HepG2 (cell line): ENCODE results near the gene SAA2. TPM values are rescaled to one million over a fixed set of nuclear protein-coding genes. Genes with fewer than 3 reads are reported as not detected.

ENCODE experiments used
- ATAC-seq: fragments of 200-7000 bp; cut with Tn5 transposase; 3 replicates; pipeline ENCODE4 v1.9.1; 2020; ENCODE audit warnings: mild to moderate bottlenecking, moderate library complexity
- BruUV-seq: library from RNA; stranded (reverse); fragments of 400-500 nt; replicated peaks from 2 replicates; lab custom pipeline; 2021; lab: Mats Ljungman, UMichigan
- CTCF ChIA-PET: fragments of 300-600 bp; formaldehyde crosslinking; extraction: SDS; loops from one replicate; lab custom pipeline; 2021; ENCODE audit warnings: low total read pairs, inconsistent platforms, low intra/inter-chr PET ratio; lab: Yijun Ruan, JAX
- POLR2A ChIA-PET: fragments of 350-600 bp; sonication (Branson Sonifier 250); formaldehyde crosslinking; loops from one replicate; lab custom pipeline; 2020; ENCODE audit warnings: antibody characterized with exemption, inconsistent platforms; lab: Yijun Ruan, JAX
- DNase-seq: peaks from one replicate; pipeline ENCODE4 v3.0.0-alpha.2; 2015; ENCODE audit warnings: low spot score
- FAIRE-seq: peaks from 3 replicates; lab custom pipeline; 2011; peaks lifted over from hg19 to GRCh38; lab: Jason Lieb, UNC
- H2AFZ ChIP-seq: one replicate; pipeline ENCODE4 v1.6.1; 2011; ENCODE audit warnings: low read length, inconsistent platforms
- H3K27ac ChIP-seq: fragments of 300-600 bp; 3 replicates; pipeline ENCODE4 v1.8.0; 2011; ENCODE audit warnings: mixed run types, mild to moderate bottlenecking, mixed read lengths, low read length, inconsistent platforms; ENCODE audit not compliant: insufficient read depth; ENCODE audit errors: extremely low read length
- H3K27me3 ChIP-seq, 2 experiments: fragments of 200-600 bp in 1 of 2; 2 replicates in 1 of 2; 3 replicates in 1 of 2; pipeline versions ENCODE4 v1.6.0 to v1.8.0; 2011; ENCODE audit warnings: low read length in 2 of 2, mild to moderate bottlenecking in 2 of 2, moderate library complexity in 2 of 2, inconsistent platforms in 1 of 2; ENCODE audit not compliant: insufficient read depth in 2 of 2, control insufficient read depth in 1 of 2
- H3K36me3 ChIP-seq, 2 experiments: fragments of 200-600 bp in 1 of 2; replicated peaks in 1 of 2; 2 replicates in 1 of 2; 3 replicates in 1 of 2; pipeline versions ENCODE4 v1.5.1 to v1.8.0; 2011; ENCODE audit warnings: low read length in 2 of 2, inconsistent platforms in 1 of 2; ENCODE audit not compliant: insufficient read depth in 2 of 2, control insufficient read depth in 1 of 2
- H3K4me1 ChIP-seq: 2 replicates; pipeline ENCODE4 v1.5.1; 2012; ENCODE audit warnings: low read length, inconsistent platforms; ENCODE audit not compliant: insufficient read depth
- H3K4me2 ChIP-seq: 2 replicates; pipeline ENCODE4 v1.6.0; 2011; ENCODE audit warnings: low read depth, low read length, inconsistent platforms
- H3K4me3 ChIP-seq, 3 experiments: fragments of 200-600 bp in 1 of 3; sonication (generic), shearing (Covaris generic) in 1 of 3; replicated peaks in 1 of 3; 2 replicates each; pipeline ENCODE4 v1.5.1; 2011 to 2016; ENCODE audit warnings: low read length in 3 of 3, inconsistent platforms in 2 of 3, low read depth in 2 of 3, mild to moderate bottlenecking in 2 of 3, control low read depth in 1 of 3, mixed read lengths in 1 of 3; ENCODE audit not compliant: insufficient read depth in 1 of 3
- H3K79me2 ChIP-seq: one replicate; pipeline ENCODE4 v1.6.1; 2011; ENCODE audit warnings: low read length, inconsistent platforms; ENCODE audit not compliant: insufficient read depth
- H3K9ac ChIP-seq: 2 replicates; pipeline ENCODE4 v1.6.0; 2011; ENCODE audit warnings: mild to moderate bottlenecking, low read depth, low read length, inconsistent platforms; ENCODE audit not compliant: insufficient read depth
- H3K9me3 ChIP-seq: 2 replicates; pipeline ENCODE4 v1.5.1; 2012; ENCODE audit warnings: mild to moderate bottlenecking, low read length
- H4K20me1 ChIP-seq: 2 replicates; pipeline ENCODE4 v1.6.0; 2011; ENCODE audit warnings: inconsistent platforms, mild to moderate bottlenecking, low read length, moderate library complexity; ENCODE audit not compliant: insufficient read depth
- ARID2 ChIP-seq: sonication (generic); formaldehyde crosslinking; IDR thresholded peaks from 2 replicates; pipeline ENCODE4 v1.8.1; 2022; ENCODE audit warnings: mild to moderate bottlenecking, missing genetic modification reagents, borderline replicate concordance
- GABPB1 ChIP-seq: IDR thresholded peaks from 2 replicates; pipeline ENCODE4 v1.6.1; 2016; ENCODE audit warnings: mild to moderate bottlenecking, missing genetic modification reagents, moderate library complexity, missing compliant biosample characterization
- MAFK ChIP-seq, 2 experiments: IDR thresholded peaks in 1 of 2; conservative IDR thresholded peaks in 1 of 2; 2 replicates each; pipeline ENCODE4 v1.6.1; 2011; ENCODE audit warnings: improper control_type of control experiment in 2 of 2, low read length in 2 of 2
- NPAS2 ChIP-seq: sonication (generic); formaldehyde crosslinking; IDR thresholded peaks from 2 replicates; pipeline ENCODE4 v1.8.0; 2022; ENCODE audit warnings: mild to moderate bottlenecking, missing genetic modification reagents, borderline replicate concordance
- POLR2AphosphoS5 ChIP-seq: IDR thresholded peaks from 2 replicates; pipeline ENCODE4 v1.6.1; 2012; ENCODE audit warnings: low read depth, low read length
- RFX3 ChIP-seq: IDR thresholded peaks from 2 replicates; pipeline ENCODE4 v1.6.1; 2016; ENCODE audit warnings: missing biosample characterization, missing genetic modification reagents
- SMARCC2 ChIP-seq: fragments of 450-650 bp; IDR thresholded peaks from 2 replicates; pipeline ENCODE4 v1.6.1; 2017; ENCODE audit warnings: antibody characterized with exemption, mild to moderate bottlenecking
- SRSF1 ChIP-seq: fragments of 200-400 bp; formaldehyde crosslinking; optimal IDR thresholded peaks from 2 replicates; pipeline ENCODE3; 2017; ENCODE audit warnings: mild to moderate bottlenecking, low read depth, low read length, moderate library complexity
- TAF1 ChIP-seq: sonication (generic); formaldehyde crosslinking; IDR thresholded peaks from 2 replicates; pipeline ENCODE4 v1.4.0; 2020; ENCODE audit warnings: missing genetic modification reagents
- ZNF205 ChIP-seq: IDR thresholded peaks from 2 replicates; pipeline ENCODE4 v1.6.1; 2018; ENCODE audit warnings: missing biosample characterization, missing genetic modification reagents
- ZNF7 ChIP-seq: IDR thresholded peaks from 2 replicates; pipeline ENCODE4 v1.6.1; 2016; ENCODE audit warnings: missing biosample characterization, missing genetic modification reagents
- ZNF747 ChIP-seq: sonication (generic); formaldehyde crosslinking; IDR thresholded peaks from 2 replicates; pipeline ENCODE4 v1.8.1; 2023; ENCODE audit warnings: missing genetic modification reagents, mild to moderate bottlenecking, borderline replicate concordance
- ZNF850 ChIP-seq: sonication (generic); formaldehyde crosslinking; conservative IDR thresholded peaks from 2 replicates; pipeline ENCODE4 v1.9.0; 2021; ENCODE audit warnings: mild to moderate bottlenecking, missing genetic modification reagents
- ZZZ3 ChIP-seq: sonication (generic); formaldehyde crosslinking; IDR thresholded peaks from 2 replicates; pipeline ENCODE4 v1.4.0; 2020; ENCODE audit warnings: missing genetic modification reagents, mild to moderate bottlenecking, borderline replicate concordance
- WGBS: methylation state at CpG from one replicate; pipeline ENCODE4 v1.1.6; 2017; ENCODE audit warnings: low lambda C conversion rate; 5-methylcytosine and 5-hydroxymethylcytosine counted together
- in situ Hi-C: cut with HindIII; loops from 2 replicates; pipeline ENCODE4 v1.10.0; 2017; ENCODE audit warnings: low pct_unique_long_range_greater_than_20kb; ENCODE audit not compliant: extremely low pct_ligation_motif_present
- intact Hi-C: fragments of 100-400 bp; cut with micrococcal nuclease; formaldehyde crosslinking; loops from one replicate; pipeline ENCODE4 v1.10.0; 2022; ENCODE audit not compliant: unreplicated experiment
- polyA plus RNA-seq, 8 experiments: library from polyadenylated mRNA; depleted of rRNA in 3 of 8; stranded (reverse) in 7 of 8; unstranded in 1 of 8; fragments of >200 nt; fragmentation: Illumina TruSeq in 4 of 8; extraction: Trizol in 4 of 8; gene quantifications; 2 replicates each; pipeline versions ENCODE4 v1.2.1 to v1.2.3, GENCODE V29; 2011 to 2016; ENCODE audit warnings: low read depth in 4 of 8, missing spikeins in 1 of 8, mixed read lengths in 1 of 8; ENCODE audit not compliant: insufficient read depth in 1 of 8
- total RNA-seq, 5 experiments: library from RNA; depleted of rRNA; stranded (reverse); fragments of >200 nt; fragmentation: Illumina TruSeq; extraction: Trizol; gene quantifications; 2 replicates each; pipeline ENCODE4 v1.2.3, GENCODE V29; 2016; ENCODE audit warnings: low read depth in 1 of 5
- TF ChIP-seq, protein P1 (sequence below): sonication (generic); formaldehyde crosslinking; IDR thresholded peaks from 2 replicates; pipeline ENCODE4 v1.4.0; 2020; ENCODE audit warnings: missing genetic modification reagents, borderline replicate concordance
- TF ChIP-seq, protein P2 (sequence below): sonication (generic); formaldehyde crosslinking; IDR thresholded peaks from 2 replicates; pipeline ENCODE4 v1.4.0; 2020; ENCODE audit warnings: missing genetic modification reagents, borderline replicate concordance

Gene SAA2
- total and polyA plus RNA-seq, 2 of the 13 experiments (the other 11 are each of a cell fraction or from before 2014, with no cell fraction given): 0.27 TPM; not detected in 1

DNA sequence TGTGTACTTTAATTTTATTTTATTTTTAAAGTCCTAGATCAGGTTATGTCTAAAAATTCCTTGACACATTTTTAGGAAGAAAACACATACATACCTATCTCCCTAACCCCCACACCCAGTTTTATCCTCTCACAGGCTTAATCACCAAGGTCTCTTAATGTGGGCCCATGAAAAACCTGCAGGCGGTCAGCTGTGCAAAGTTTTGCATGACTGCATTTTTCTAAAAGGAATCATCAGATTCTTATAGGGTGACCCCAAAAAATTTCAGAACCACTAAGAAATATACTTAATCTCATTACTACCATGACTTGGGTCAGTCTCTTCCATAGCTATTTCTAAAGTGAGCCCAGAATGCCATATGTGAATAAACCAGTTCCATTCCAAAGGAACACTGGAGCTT lies 37.4 kb upstream of the SAA2 start:
- Histone ChIP-seq H2AFZ (no peak overlapping the region), H3K36me3 (peaks cover 24 to 64% of the 10 kb centered on the region in 2 experiments), H3K9ac (no peak overlapping the region), H3K27ac (no peak overlapping the region), H4K20me1 (no peaks in the 10 kb centered on the region), H3K4me2 (no peak overlapping the region), H3K4me3 (no peak overlapping the region), H3K4me1 (no peaks in the 10 kb centered on the region), H3K79me2 (no peaks in the 10 kb centered on the region), H3K27me3 (no peaks in the 10 kb centered on the region), H3K9me3 (no peaks in the 10 kb centered on the region)
- FAIRE-seq: no peak
- WGBS: 96% methylated on average over 1 of the region's 1 CpG
- TF ChIP-seq ZNF747 (CRISPR knock-in tag) (no peak), GABPB1 (CRISPR knock-in tag) (no peak), MAFK (conservative IDR thresholded peaks at IDR 0.05 in 1 of 2, IDR thresholded peaks at IDR 0.05 in 1 of 2; ENCODE audit: low read length in 2 of 2) (no peak), SRSF1 (no peak), ZZZ3 (CRISPR knock-in tag) (no peak), RFX3 (CRISPR knock-in tag) (no peak), SMARCC2 (no peak), ZNF850 (CRISPR knock-in tag) (no peak), TAF1 (CRISPR knock-in tag) (no peak), POLR2AphosphoS5 (no peak), NPAS2 (no peak), ZNF7 (no peak), ARID2 (CRISPR knock-in tag) (no peak), ZNF205 (CRISPR knock-in tag) (no peak)
- TF ChIP-seq, protein P1, sequence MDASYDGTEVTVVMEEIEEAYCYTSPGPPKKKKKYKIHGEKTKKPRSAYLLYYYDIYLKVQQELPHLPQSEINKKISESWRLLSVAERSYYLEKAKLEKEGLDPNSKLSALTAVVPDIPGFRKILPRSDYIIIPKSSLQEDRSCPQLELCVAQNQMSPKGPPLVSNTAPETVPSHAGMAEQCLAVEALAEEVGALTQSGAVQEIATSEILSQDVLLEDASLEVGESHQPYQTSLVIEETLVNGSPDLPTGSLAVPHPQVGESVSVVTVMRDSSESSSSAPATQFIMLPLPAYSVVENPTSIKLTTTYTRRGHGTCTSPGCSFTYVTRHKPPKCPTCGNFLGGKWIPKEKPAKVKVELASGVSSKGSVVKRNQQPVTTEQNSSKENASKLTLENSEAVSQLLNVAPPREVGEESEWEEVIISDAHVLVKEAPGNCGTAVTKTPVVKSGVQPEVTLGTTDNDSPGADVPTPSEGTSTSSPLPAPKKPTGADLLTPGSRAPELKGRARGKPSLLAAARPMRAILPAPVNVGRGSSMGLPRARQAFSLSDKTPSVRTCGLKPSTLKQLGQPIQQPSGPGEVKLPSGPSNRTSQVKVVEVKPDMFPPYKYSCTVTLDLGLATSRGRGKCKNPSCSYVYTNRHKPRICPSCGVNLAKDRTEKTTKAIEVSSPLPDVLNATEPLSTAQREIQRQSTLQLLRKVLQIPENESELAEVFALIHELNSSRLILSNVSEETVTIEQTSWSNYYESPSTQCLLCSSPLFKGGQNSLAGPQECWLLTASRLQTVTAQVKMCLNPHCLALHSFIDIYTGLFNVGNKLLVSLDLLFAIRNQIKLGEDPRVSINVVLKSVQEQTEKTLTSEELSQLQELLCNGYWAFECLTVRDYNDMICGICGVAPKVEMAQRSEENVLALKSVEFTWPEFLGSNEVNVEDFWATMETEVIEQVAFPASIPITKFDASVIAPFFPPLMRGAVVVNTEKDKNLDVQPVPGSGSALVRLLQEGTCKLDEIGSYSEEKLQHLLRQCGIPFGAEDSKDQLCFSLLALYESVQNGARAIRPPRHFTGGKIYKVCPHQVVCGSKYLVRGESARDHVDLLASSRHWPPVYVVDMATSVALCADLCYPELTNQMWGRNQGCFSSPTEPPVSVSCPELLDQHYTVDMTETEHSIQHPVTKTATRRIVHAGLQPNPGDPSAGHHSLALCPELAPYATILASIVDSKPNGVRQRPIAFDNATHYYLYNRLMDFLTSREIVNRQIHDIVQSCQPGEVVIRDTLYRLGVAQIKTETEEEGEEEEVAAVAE: no peak
- TF ChIP-seq, protein P2, sequence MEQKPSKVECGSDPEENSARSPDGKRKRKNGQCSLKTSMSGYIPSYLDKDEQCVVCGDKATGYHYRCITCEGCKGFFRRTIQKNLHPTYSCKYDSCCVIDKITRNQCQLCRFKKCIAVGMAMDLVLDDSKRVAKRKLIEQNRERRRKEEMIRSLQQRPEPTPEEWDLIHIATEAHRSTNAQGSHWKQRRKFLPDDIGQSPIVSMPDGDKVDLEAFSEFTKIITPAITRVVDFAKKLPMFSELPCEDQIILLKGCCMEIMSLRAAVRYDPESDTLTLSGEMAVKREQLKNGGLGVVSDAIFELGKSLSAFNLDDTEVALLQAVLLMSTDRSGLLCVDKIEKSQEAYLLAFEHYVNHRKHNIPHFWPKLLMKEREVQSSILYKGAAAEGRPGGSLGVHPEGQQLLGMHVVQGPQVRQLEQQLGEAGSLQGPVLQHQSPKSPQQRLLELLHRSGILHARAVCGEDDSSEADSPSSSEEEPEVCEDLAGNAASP (CRISPR knock-in tag): no peak
- no peak for DNase-seq
- ATAC-seq: no peak
- intact Hi-C loops (no loop called here), in situ Hi-C loops (no loop called here)
- POLR2A ChIA-PET: no interaction called here
- CTCF ChIA-PET: no interaction called here
- no TSS peak for BruUV-seq
